Upper lobe of right lung (tissue), 1 donor: ENCODE data around the gene DNAJC17. TPM values are rescaled to one million over a fixed set of nuclear protein-coding genes. Genes with fewer than 3 reads are reported as not detected.

Experiments used
- ATAC-seq: fragments of 200-7000 bp; cut with Tn5 transposase; one replicate; pipeline ENCODE4 v1.9.1; 2020; ENCODE audit warnings: mild to moderate bottlenecking, moderate library complexity
- DNase-seq: peaks from one replicate; pipeline ENCODE4 v3.0.0-alpha.2; 2020
- H3K27ac ChIP-seq: fragments of 200-600 bp; one replicate; pipeline ENCODE4 v1.8.0; 2022
- H3K27me3 ChIP-seq: fragments of 200-600 bp; one replicate; pipeline ENCODE4 v1.8.0; 2022; ENCODE audit warnings: mild to moderate bottlenecking
- H3K36me3 ChIP-seq: fragments of 200-600 bp; one replicate; pipeline ENCODE4 v1.8.0; 2022
- H3K4me1 ChIP-seq: fragments of 200-600 bp; one replicate; pipeline ENCODE4 v1.8.0; 2022
- H3K4me3 ChIP-seq: fragments of 200-600 bp; one replicate; pipeline ENCODE4 v1.8.0; 2022; ENCODE audit warnings: mild to moderate bottlenecking
- H3K9me3 ChIP-seq: fragments of 200-600 bp; one replicate; pipeline ENCODE4 v1.8.0; 2022
- intact Hi-C: fragments of 100-400 bp; cut with DNase I; formaldehyde crosslinking; loops from one replicate; pipeline ENCODE4 v1.11.0; 2022
- long read RNA-seq: library from polyadenylated mRNA; unstranded; transcript quantifications from one replicate; pipeline ENCODE4 v2.0.0, GENCODE V29; 2021
- total RNA-seq: library from RNA; stranded (reverse); fragmentation: NEBNext Ultra II Directional; extraction: Animal tissue kit (Norgen Biotek cat#: 25700); gene quantifications from one replicate; pipeline ENCODE4 v1.2.1, GENCODE V29; 2021
- TF ChIP-seq, protein P1 (sequence below): fragments of 200-600 bp; IDR thresholded peaks from one replicate; pipeline ENCODE4 v1.8.0; 2022; ENCODE audit warnings: antibody characterized with exemption
- donor health status: DM: no; HTN: yes; CAD: no; lungs with severe emphysema.

The DNAJC17 gene, protein sequence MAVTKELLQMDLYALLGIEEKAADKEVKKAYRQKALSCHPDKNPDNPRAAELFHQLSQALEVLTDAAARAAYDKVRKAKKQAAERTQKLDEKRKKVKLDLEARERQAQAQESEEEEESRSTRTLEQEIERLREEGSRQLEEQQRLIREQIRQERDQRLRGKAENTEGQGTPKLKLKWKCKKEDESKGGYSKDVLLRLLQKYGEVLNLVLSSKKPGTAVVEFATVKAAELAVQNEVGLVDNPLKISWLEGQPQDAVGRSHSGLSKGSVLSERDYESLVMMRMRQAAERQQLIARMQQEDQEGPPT
- total RNA-seq: 30.7 TPM
- long read RNA-seq, transcript DNAJC17-201 (11 exons, 3,731 nt): major isoform, 6 of 13 reads
- long read RNA-seq, partial matches to known transcripts: 0 of 13 reads
- long read RNA-seq, other reads (novel, unspliced or antisense): 7 of 13 reads

DNA sequence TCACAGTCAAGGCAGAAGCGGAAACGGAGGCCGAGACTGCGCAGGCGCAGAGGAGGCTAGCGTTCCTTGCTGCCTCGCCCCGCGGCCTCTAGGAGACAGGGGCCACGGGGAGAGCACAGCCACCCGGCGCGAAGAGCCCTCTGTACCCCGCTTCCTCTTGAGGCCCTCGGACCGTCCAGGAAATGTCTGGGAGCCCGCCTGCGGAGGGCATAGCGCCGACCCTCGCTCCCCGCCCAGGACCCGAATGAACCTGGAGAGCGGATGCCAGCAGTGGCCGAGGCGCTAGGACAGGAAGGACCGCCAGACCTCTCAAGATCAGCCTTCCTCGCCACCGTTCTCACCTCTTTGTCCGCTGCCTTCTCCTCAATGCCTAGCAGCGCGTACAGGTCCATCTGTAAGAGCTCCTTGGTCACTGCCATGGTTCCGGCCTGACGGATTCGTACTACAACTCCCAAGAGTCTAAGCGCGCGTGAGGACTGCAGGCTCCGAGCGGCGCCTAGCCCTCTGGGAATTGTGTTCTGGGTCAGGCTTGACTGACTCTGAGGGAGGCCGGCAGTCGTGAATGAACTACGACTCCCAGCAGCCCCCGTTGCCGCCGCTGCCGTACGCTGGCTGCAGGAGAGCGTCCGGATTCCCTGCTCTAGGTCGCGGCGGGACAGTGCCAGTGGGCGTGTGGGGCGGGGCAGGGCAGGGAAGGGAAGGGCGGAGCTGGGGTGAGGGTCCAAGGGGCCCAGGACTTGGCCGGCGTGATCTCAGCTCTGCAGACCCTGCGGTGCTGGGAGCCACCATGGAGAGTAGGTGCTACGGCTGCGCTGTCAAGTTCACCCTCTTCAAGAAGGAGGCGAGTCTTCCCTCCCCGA is at the start of gene DNAJC17, which contains the start of gene ZFYVE19:
DNAJC17 (minus strand) TSS at position 446 of the 860 bp plus-strand sequence; CDS start at position 419, 27 bp downstream.
ZFYVE19 (plus strand) TSS at position 62 of the 860 bp plus-strand sequence; CDS start at position 563, 501 bp downstream.
- peaks cover 16% of the 10 kb centered on the region for H3K36me3 ChIP-seq
- intact Hi-C loops: no loop called here
- peak; percentile 97 for DNase-seq
- H3K4me3 ChIP-seq: peak within 1 kb of the TSS; percentile 69
- TF ChIP-seq, protein P1, sequence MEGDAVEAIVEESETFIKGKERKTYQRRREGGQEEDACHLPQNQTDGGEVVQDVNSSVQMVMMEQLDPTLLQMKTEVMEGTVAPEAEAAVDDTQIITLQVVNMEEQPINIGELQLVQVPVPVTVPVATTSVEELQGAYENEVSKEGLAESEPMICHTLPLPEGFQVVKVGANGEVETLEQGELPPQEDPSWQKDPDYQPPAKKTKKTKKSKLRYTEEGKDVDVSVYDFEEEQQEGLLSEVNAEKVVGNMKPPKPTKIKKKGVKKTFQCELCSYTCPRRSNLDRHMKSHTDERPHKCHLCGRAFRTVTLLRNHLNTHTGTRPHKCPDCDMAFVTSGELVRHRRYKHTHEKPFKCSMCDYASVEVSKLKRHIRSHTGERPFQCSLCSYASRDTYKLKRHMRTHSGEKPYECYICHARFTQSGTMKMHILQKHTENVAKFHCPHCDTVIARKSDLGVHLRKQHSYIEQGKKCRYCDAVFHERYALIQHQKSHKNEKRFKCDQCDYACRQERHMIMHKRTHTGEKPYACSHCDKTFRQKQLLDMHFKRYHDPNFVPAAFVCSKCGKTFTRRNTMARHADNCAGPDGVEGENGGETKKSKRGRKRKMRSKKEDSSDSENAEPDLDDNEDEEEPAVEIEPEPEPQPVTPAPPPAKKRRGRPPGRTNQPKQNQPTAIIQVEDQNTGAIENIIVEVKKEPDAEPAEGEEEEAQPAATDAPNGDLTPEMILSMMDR: no peak
- no peaks in the 10 kb centered on the region for H3K9me3 ChIP-seq
- ATAC-seq: peak; percentile 98
- H3K27me3 ChIP-seq: no peaks in the 10 kb centered on the region
- peaks cover 22% of the 10 kb centered on the region for H3K4me1 ChIP-seq
- H3K27ac ChIP-seq: peak within 1 kb of the TSS; percentile 91

GRCh38 chr15:40856746-40857145 is 49.5 kb upstream of the DNAJC17 start:
- H3K27me3 ChIP-seq: no peaks in the 10 kb centered on the region
- H3K27ac ChIP-seq: no peak overlapping the region
- ATAC-seq: no peak
- no peaks in the 10 kb centered on the region for H3K9me3 ChIP-seq
- peaks cover 34% of the 10 kb centered on the region for H3K36me3 ChIP-seq
- H3K4me1 ChIP-seq: no peaks in the 10 kb centered on the region
- no peak overlapping the region for H3K4me3 ChIP-seq
- TF ChIP-seq, protein P1: no peak
- intact Hi-C loops: no loop called here
- DNase-seq: no peak

GRCh38 chr15:40855706-40856234 is 48.5 kb upstream of the DNAJC17 start:
- ATAC-seq: no peak
- intact Hi-C loops: no loop called here
- Histone ChIP-seq H3K9me3 (no peaks in the 10 kb centered on the region), H3K4me1 (no peaks in the 10 kb centered on the region), H3K4me3 (no peak overlapping the region), H3K27ac (no peak overlapping the region), H3K36me3 (peaks cover 34% of the 10 kb centered on the region), H3K27me3 (no peaks in the 10 kb centered on the region)
- DNase-seq: no peak
- TF ChIP-seq, protein P1: no peak

- DNase-seq: no peak
- Histone ChIP-seq H3K9me3 (no peaks in the 10 kb centered on the region), H3K27ac (no peak overlapping the region), H3K4me3 (no peak overlapping the region), H3K36me3 (peaks cover 34% of the 10 kb centered on the region), H3K27me3 (no peaks in the 10 kb centered on the region), H3K4me1 (no peaks in the 10 kb centered on the region)
- intact Hi-C loops: no loop called here
- no peak for ATAC-seq
- TF ChIP-seq, protein P1: no peak
Observed at GRCh38 chr15:40854161-40854560, 46.9 kb upstream of the DNAJC17 start.

GRCh38 chr15:40853241-40853890 is 46.1 kb upstream of the DNAJC17 start:
- Histone ChIP-seq H3K4me3 (no peak overlapping the region), H3K4me1 (no peaks in the 10 kb centered on the region), H3K9me3 (no peaks in the 10 kb centered on the region), H3K27ac (no peak overlapping the region), H3K27me3 (no peaks in the 10 kb centered on the region), H3K36me3 (peaks cover 34% of the 10 kb centered on the region)
- ATAC-seq: no peak
- DNase-seq: no peak
- intact Hi-C loops: no loop called here
- TF ChIP-seq, protein P1: no peak
